ENCODE data around the gene PLAC8. TPM values are rescaled to one million over a fixed set of nuclear protein-coding genes. Genes with fewer than 3 reads are reported as not detected.
"Not testable (repeated sequence)": the region's sequence is repeated elsewhere in the genome, so short reads cannot be mapped to it uniquely, and the experiment has no call there.

The PLAC8 gene, protein sequence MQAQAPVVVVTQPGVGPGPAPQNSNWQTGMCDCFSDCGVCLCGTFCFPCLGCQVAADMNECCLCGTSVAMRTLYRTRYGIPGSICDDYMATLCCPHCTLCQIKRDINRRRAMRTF
- not detected for polyA plus RNA-seq (2013, experiment 1 of 2; ENCODE audit: insufficient read length)
- 0.14 TPM for polyA plus RNA-seq (2013, experiment 2 of 2; ENCODE audit: insufficient read length)

DNA sequence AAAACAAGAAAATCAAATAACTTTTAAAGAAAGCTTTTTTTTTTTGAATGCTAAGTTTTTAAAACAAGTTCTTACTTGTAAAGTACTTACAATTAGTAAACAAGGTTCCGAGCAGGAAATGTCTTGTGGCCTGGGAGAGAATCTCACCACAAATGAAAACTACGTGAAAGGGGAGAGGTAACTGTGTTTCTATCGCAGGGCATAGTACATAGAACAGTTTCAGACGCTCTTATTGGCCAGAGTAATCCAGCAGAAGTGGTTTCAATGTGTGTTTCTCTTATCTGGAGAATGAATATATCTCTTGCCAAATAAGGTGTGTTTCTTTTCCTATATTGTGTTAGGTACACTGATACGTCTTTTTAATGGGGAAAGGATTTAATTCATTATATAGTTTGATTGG, at the start of gene PLAC8:
PLAC8 (minus strand) TSS at position 154 of the 400 bp plus-strand sequence. CDS start 6,808 bp downstream, outside the sequence.
- no peak for DNase-seq

GRCh38 chr4:83153417-83153816, 38.9 kb upstream of the PLAC8 start:
- DNase-seq: no peak

DNA sequence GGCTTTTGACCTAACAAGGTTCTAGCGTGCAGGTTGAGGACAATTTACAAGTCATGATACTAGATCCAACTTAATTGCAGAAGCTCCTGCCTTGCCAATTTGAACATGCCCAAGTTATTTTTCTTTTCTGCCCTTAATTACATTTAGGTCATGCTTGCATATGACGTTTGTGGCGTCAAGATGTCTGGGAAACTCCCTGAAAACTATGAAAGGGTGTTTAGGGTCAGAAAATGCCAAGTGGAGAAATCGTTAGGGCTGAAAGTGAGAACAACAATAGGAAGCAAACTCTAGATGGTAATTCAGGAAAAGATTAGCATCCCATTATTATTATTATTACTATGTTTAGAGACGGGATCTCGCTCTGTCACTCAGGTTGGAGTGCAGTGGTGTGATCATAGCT, 38.2 kb upstream of the PLAC8 start:
- no peak for DNase-seq

DNA sequence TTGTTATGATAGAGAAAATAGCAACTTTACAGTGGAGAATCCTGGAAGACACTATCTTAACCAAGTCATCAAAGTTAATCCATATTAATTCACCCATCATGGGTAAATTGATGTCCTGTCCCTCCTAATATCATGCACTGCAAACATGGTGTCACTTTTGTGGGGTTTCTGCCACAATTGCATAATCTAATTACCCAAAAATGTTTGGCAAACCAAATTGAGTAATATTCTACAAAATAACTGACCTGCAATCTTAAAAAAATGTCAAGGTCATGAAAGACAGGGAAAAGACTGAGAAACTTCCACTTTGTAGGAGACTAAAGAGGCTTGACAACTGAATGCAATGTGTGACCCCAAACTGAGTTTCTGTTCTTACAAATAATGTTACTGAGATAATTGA, 37.1 kb upstream of the PLAC8 start:
- no peak for DNase-seq

- DNase-seq: no peak
Observed at GRCh38 chr4:83150653-83151330, 36.3 kb upstream of the PLAC8 start.

GRCh38 chr4:83149865-83150652, 35.5 kb upstream of the PLAC8 start:
- DNase-seq: no peak

- DNase-seq: no peak
Observed at GRCh38 chr4:83146841-83147240, 32.3 kb upstream of the PLAC8 start.

DNA sequence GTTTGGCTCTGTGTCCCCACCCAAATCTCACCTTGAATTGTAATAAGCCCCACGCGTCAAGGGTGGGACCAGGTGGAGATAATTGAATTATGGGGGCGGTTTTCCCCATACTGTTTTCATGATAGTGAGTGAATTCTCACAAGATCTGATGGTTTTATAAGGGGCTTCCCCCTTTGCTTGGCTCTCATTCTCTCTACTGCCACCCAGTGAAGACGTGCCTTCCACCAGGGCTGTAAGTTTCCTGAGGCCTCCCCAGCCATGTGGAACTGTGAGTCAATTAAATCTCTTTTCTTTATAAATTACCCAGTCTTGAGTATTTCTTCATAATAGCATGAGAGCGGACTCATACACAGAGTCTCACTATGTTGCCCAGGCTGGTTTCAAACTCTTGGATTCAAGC, 31.2 kb upstream of the PLAC8 start:
- DNase-seq: not testable (repeated sequence)

- no peak for DNase-seq
Observed at GRCh38 chr4:83139514-83140156, 25.1 kb upstream of the PLAC8 start.

DNA sequence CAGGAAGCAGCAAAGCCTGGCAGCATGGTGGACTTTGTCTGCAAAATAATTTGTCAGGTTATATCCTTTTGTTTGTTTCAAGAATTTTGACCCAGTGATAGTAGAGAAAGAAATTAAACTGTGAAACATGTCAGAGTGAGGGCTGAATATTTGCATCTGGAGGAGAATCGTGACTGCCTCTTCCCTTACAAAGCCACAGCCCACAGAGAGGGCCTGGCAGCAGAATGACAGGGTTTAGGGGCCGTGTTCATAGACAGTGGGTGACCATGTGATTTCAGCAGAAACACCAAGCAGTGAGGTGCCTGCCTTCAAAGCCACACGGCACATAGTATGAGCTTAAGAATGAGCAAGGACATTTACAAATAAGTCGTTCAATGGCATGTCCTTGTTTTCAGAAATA, 24.4 kb upstream of the PLAC8 start:
- no peak for DNase-seq

DNA sequence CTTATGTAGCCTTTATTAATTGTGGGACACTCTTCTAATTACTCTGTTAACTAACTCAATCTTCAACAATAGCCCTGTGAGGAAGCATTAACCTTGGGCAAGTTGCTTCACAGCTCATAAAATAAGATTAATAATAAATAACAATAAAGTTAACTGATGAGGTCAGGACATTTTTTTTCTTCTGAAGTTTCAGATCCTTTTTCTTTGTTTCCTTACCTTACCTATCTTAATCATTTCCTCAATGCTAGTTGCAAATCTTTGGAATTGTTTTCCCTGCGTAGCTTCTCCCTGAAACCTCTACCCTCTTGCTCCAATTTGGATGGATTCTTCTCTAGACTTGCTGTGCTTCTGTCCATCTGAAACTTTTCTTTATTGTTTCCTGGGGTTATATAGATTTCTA, 17.5 kb upstream of the PLAC8 start:
- DNase-seq: no peak

DNA sequence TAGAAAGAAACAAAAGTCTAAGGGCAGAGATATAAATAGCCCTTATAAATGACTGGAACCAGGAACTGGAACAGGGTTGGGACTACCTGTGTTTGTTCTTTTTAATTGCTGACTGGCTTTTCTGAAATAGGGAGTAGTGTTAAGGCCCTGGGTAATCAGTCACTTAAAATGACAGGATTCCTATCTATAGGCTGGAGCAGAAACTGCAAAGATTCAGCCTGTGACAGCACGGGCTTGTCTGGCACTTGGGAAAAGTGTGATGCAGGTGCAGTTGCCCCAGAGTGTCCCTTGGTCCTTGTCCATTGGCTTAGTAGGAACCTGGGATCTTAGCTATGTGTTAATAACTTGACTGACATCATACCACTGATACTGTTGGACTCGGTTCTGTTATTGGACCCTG, 14.7 kb upstream of the PLAC8 start:
- DNase-seq: no peak

- DNase-seq: peak; percentile 48
Observed at GRCh38 chr4:83128240-83128929, 13.9 kb upstream of the PLAC8 start.

DNA sequence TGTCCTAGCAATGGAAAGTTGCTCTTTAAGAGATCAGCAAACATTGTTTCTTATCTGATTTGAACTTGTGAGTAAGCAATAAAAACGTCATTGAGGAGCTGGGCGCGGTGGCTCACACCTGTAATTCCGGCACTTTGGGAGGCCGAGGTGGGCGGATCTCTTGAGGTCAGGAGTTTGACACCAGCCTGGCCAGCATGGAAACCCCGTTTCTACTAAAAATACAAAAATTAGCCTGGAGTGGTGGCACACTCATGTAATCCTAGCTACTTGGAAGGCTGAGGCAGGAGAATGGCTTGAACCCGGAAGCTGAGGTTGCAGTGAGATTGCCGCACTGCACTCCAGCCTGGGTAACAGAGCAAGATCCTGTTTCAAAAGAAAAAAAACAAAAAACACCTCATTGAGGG, 11.2 kb upstream of the PLAC8 start:
- DNase-seq: no peak

DNA sequence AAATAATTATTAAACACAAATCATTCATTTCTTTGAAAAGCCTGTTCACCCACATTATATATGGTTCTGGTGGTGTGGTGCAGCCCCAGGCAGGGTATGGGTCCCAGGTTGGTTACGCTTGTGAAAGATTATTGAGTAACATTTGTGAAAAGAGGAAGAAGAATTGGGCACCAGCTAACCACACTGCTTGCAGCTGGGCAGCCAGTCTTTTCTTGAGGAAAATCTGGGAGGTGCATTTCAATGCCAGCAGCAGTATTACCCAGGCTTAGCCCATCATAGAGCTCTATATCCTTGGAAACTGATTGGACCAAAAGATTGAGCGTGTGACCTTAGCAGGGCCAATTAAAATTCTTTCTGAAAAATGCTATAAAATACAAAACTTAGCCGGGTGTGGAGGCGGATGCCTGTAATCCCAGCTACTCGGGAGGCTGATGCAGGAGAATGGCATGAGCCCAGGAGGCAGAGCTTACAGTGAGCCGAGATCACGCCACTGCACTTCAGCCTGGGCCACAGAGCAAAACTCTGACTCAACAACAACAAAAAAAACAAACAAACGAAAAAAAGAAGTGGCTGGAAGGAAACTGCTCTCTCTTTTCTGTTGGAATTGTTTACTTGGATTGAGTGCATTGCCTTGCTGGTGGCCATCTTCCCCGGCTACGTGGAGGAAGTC, 9.7 kb upstream of the PLAC8 start:
- DNase-seq: no peak

DNA sequence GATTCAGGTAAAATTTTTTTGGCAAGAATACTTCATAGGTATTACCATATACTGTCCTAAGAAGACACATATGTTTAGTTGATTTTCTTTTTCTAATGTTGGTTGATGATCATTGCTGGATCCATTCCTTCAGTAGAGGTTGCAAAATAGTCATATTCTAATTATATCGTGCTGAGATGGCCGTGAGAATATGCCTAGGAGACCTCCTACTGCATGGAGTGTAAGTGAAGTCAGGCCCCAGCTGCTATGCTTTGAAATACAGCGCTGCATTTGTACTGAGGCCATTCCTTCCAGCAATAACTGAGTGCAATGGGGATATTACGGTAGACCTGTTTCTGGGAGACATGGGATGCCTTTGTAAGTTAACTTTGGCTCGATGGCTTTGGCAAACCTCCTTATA, 6.7 kb upstream of the PLAC8 start:
- no peak for DNase-seq

DNA sequence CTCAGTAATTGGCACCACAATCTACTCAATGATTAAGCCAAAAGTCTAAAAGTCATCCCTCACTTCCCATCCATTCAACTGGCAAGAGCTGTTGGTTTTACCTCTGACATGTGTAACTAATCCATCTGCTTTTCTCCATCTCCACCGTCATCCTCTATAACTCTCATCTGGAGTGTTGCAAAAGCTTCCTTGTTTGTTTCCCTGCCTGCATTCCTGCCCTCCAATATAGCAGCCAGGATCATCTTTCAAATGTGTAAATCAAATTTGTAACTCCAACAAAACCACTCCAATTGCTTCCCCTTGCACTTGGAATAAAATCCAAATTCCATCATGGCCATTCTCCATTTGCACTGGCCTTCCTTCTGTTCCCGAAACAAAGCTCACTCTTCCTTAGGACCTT, 4.3 kb upstream of the PLAC8 start:
- DNase-seq: no peak

- no peak for DNase-seq
Observed at GRCh38 chr4:83115656-83116285, 1.2 kb upstream of the PLAC8 start.

GRCh38 chr4:83115000-83115399, 471 bp upstream of the PLAC8 start:
- DNase-seq: peak; percentile 38

DNA sequence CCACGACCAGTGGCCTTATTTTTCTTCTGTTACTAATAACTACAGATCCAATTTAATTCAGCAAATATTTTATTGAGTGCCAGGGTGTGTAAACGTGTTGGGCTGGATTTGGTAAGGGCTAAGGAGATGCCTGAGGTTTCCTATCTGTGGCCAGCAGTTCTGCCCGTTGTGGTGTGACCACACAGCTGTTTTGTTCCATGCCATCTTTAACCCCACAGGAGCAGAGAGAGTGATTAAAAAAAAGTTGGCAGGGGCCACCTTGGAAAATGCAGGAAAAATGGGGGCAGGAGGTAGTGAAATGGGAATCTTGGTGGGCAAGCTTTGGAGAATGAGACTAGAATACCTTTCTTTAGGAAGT, 1.1 kb downstream of the PLAC8 start:
- no peak for DNase-seq

GRCh38 chr4:83112678-83113428, 1.7 kb downstream of the PLAC8 start:
- no peak for DNase-seq
